Breast epithelium (tissue), 3 donors: ENCODE data around the gene RDH13.

ENCODE experiments used
- CTCF ChIP-seq, 3 donors: fragments of 450-650 bp; IDR thresholded peaks; one replicate each; pipeline ENCODE4 v1.5.1; 2016 to 2017; ENCODE audit warnings: antibody characterized with exemption in 3 of 3, mild to moderate bottlenecking in 3 of 3, moderate library complexity in 3 of 3
- POLR2A ChIP-seq: fragments of 450-650 bp; IDR thresholded peaks from one replicate; pipeline ENCODE4 v1.6.1; 2016; ENCODE audit warnings: antibody characterized with exemption, mild to moderate bottlenecking, moderate library complexity
- POLR2AphosphoS5 ChIP-seq, 3 donors: sonication (generic); formaldehyde crosslinking; IDR thresholded peaks; one replicate each; pipeline ENCODE4 v1.6.1; 2017; ENCODE audit warnings: antibody characterized with exemption in 3 of 3

DNA sequence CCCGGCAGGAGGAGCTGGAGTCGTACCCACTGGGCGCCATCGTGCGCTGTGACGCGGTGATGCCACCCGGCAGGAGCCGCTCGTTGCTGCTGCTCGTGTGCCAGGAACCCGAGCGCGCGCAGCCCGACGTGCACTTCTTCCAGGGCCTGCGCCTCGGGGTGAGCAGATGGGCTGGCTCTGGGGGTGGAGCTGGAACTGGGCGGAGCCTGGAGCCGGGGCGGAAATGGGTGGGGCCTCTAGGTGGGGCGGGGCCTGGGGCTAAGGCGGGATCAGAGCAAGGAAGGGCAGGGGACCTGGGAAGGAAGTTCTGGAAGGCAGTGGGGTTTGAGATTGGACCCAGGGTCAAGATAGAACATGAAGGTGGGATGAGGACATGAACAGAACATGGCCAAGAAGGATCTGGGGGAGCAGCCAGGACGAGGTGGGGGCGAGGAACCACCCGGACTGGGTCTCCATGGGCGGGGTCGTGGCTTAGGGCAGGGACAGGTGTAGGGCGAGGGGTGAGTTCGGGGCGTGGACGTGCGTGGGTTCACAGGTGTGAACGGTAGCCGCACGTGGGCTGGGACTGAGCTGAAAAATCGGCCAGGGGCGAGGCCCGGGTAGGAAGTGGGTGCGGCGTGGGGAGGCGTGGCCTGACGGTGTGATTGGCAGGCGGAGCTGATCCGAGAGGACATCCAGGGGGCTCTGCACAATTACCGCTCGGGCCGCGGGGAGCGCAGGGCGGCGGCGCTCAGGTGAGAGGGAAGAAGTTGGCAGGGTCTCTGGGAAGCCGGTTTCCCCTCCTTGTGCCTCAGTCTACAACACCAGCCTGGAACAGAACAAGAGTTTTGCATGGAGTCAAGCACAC, 17.4 kb upstream of the RDH13 start:
- no peak for TF ChIP-seq CTCF (IDR thresholded peaks at IDR 0.05)
- no peak for TF ChIP-seq POLR2A
- TF ChIP-seq POLR2AphosphoS5 (IDR thresholded peaks at IDR 0.05): no peak
